ENCODE results near the gene MAP3K14. TPM values are rescaled to one million over a fixed set of nuclear protein-coding genes. Genes with fewer than 3 reads are reported as not detected.

The MAP3K14 gene
- total and polyA plus RNA-seq, 2 experiments from 2014 or later, result 2.3 to 3.0 TPM

DNA sequence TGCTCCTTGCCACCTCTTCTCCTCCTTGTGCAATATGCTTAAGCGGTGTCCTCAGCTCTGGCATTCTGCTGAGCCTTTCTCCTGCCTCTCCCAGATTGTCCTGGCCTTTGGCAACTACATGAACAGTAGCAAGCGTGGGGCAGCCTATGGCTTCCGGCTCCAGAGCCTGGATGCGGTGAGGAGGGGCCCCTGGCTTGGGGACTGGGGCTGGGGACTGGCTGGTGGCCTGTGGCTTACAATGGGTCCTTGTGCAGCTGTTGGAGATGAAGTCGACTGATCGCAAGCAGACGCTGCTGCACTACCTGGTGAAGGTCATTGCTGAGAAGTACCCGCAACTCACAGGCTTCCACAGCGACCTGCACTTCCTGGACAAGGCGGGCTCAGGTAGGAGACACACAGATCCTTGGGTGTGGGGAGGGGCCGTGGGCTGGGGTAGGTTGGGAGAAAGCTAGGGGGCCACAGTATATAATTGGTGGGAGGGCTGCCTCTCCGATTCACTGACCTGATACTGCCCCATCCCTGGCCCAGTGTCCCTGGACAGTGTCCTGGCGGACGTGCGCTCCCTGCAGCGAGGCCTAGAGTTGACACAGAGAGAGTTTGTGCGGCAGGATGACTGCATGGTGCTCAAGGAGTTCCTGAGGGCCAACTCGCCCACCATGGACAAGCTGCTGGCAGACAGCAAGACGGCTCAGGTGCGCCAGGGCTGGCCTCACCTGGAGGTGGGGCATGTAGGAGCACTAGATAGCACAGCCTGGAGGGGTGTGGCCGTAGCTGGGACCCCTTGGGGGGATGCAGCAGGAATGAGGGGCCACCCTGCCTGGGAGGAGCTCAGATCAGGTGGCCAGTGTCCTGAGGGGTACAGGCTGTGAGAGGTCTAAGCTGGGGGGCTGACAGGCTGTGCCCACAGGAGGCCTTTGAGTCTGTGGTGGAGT lies 71.8 kb downstream of the MAP3K14 start:
- Histone ChIP-seq H3K9me2 (replicated peaks; ENCODE audit: insufficient read depth) (no peaks in the 10 kb centered on the region), H4K20me1 (ENCODE audit: insufficient read depth, poor library complexity, severe bottlenecking) (no peaks in the 10 kb centered on the region), H3K4me1 (ENCODE audit: insufficient read depth) (peaks cover 21% of the 10 kb centered on the region), H3K9me3 (ENCODE audit: low read depth) (no peaks in the 10 kb centered on the region), H3K79me2 (peaks cover 6% of the 10 kb centered on the region), H2AFZ (no peak overlapping the region), H3K4me2 (no peak overlapping the region), H3K36me3 (replicated peaks; ENCODE audit: insufficient read depth, low read depth) (no peaks in the 10 kb centered on the region), H3K27me3 (peaks cover 13% of the 10 kb centered on the region), H3K27ac (no peak overlapping the region), H3K4me3 (no peak overlapping the region)
- TF ChIP-seq EZH2phosphoT487 (IDR thresholded peaks at IDR 0.05; ENCODE audit: low read depth, severe bottlenecking, unreplicated experiment) (no peak), EZH2 (IDR thresholded peaks at IDR 0.05; ENCODE audit: borderline replicate concordance) (no peak)
- TF ChIP-seq, protein P1, sequence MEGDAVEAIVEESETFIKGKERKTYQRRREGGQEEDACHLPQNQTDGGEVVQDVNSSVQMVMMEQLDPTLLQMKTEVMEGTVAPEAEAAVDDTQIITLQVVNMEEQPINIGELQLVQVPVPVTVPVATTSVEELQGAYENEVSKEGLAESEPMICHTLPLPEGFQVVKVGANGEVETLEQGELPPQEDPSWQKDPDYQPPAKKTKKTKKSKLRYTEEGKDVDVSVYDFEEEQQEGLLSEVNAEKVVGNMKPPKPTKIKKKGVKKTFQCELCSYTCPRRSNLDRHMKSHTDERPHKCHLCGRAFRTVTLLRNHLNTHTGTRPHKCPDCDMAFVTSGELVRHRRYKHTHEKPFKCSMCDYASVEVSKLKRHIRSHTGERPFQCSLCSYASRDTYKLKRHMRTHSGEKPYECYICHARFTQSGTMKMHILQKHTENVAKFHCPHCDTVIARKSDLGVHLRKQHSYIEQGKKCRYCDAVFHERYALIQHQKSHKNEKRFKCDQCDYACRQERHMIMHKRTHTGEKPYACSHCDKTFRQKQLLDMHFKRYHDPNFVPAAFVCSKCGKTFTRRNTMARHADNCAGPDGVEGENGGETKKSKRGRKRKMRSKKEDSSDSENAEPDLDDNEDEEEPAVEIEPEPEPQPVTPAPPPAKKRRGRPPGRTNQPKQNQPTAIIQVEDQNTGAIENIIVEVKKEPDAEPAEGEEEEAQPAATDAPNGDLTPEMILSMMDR (IDR thresholded peaks at IDR 0.05; ENCODE audit: poor library complexity), result no peak
- 95% methylated on average over 21 of the region's 21 CpGs for WGBS (ENCODE audit: low lambda C conversion rate, missing lambda C conversion rate)
- DNase-seq (ENCODE audit: low spot score), result no peak

DNA sequence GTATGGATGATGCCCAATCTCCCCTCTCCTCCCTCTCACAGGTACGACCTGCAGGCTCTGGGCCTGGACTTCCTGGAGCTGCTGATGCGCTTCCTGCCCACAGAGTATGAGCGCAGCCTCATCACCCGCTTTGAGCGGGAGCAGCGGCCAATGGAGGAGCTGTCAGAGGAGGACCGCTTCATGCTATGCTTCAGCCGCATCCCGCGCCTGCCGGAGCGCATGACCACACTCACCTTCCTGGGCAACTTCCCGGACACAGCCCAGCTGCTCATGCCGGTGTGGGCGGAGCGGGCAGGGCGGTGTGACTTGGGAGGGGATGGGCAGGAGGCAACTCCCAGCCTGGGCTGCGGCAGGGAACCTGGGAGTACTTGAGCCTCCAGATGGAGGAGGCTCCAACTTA lies 73.1 kb downstream of the MAP3K14 start:
- Histone ChIP-seq H3K4me1 (ENCODE audit: insufficient read depth) (peaks cover 18% of the 10 kb centered on the region), H3K27me3 (peaks cover 22% of the 10 kb centered on the region), H3K9me3 (ENCODE audit: low read depth) (no peaks in the 10 kb centered on the region), H3K79me2 (peaks cover 2% of the 10 kb centered on the region), H3K27ac (no peak overlapping the region), H3K4me2 (no peak overlapping the region), H3K36me3 (replicated peaks; ENCODE audit: insufficient read depth, low read depth) (no peaks in the 10 kb centered on the region), H2AFZ (no peak overlapping the region), H3K4me3 (no peak overlapping the region), H3K9me2 (replicated peaks; ENCODE audit: insufficient read depth) (no peaks in the 10 kb centered on the region), H4K20me1 (ENCODE audit: insufficient read depth, poor library complexity, severe bottlenecking) (no peaks in the 10 kb centered on the region)
- DNase-seq (ENCODE audit: low spot score), result no peak
- WGBS (ENCODE audit: low lambda C conversion rate, missing lambda C conversion rate), result 87% methylated on average over 18 of the region's 18 CpGs
- TF ChIP-seq, protein P1 (IDR thresholded peaks at IDR 0.05; ENCODE audit: poor library complexity), result no peak
- no peak for TF ChIP-seq EZH2phosphoT487 (IDR thresholded peaks at IDR 0.05; ENCODE audit: low read depth, severe bottlenecking, unreplicated experiment)
- no peak for TF ChIP-seq EZH2 (IDR thresholded peaks at IDR 0.05; ENCODE audit: borderline replicate concordance)

DNA sequence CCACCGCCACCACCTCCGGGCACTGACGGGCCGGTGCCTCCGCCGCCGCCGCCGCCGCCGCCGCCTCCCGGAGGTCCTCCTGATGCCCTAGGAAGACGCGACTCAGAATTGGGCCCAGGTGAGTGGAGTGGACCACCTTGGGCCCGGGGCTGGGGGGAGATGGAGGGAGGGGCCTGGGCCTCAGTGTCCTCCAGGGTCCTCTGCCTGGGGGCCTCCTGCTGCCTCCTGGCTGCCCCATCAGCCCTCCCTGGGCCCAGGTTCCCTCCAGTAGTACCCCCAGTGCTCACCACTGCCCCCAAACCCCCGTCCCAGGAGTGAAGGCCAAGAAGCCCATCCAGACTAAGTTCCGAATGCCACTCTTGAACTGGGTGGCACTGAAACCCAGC lies 74.8 kb downstream of the MAP3K14 start:
- Histone ChIP-seq H4K20me1 (ENCODE audit: insufficient read depth, poor library complexity, severe bottlenecking) (no peaks in the 10 kb centered on the region), H3K27ac (no peak overlapping the region), H3K36me3 (replicated peaks; ENCODE audit: insufficient read depth, low read depth) (no peaks in the 10 kb centered on the region), H3K4me2 (peak overlapping the region; percentile 97), H3K79me2 (no peaks in the 10 kb centered on the region), H3K4me1 (ENCODE audit: insufficient read depth) (peaks cover 16% of the 10 kb centered on the region), H3K4me3 (no peak overlapping the region), H3K27me3 (peaks cover 22% of the 10 kb centered on the region), H3K9me3 (ENCODE audit: low read depth) (no peaks in the 10 kb centered on the region), H2AFZ (no peak overlapping the region), H3K9me2 (replicated peaks; ENCODE audit: insufficient read depth) (no peaks in the 10 kb centered on the region)
- TF ChIP-seq, protein P1 (IDR thresholded peaks at IDR 0.05; ENCODE audit: poor library complexity), result no peak
- TF ChIP-seq EZH2phosphoT487 (IDR thresholded peaks at IDR 0.05; ENCODE audit: low read depth, severe bottlenecking, unreplicated experiment) (no peak), EZH2 (IDR thresholded peaks at IDR 0.05; ENCODE audit: borderline replicate concordance) (no peak)
- DNase-seq (ENCODE audit: low spot score), result no peak
- 59% methylated on average over 2 of the region's 18 CpGs for WGBS (ENCODE audit: low lambda C conversion rate, missing lambda C conversion rate)
